Left lung (tissue), 10 donors: ENCODE data around the gene CAMK2D. TPM values are rescaled to one million over a fixed set of nuclear protein-coding genes. Genes with fewer than 3 reads are reported as not detected.

Experiments
- ATAC-seq: fragments of 200-7000 bp; cut with Tn5 transposase; one replicate; pipeline ENCODE4 v1.9.1; 2020; ENCODE audit warnings: moderate library complexity
- DNase-seq, 4 donors: peaks; one replicate each; pipeline ENCODE4 v3.0.0-alpha.2; 2013 to 2020
- H3K27ac ChIP-seq, 2 donors: fragments of 200-600 bp; sonication (generic) in 1 of 2; one replicate each; pipeline versions ENCODE4 v1.5.0 to v1.8.0; 2020 to 2021
- H3K27me3 ChIP-seq, 2 donors: fragments of 200-600 bp; sonication (generic) in 1 of 2; one replicate each; pipeline versions ENCODE4 v1.5.0 to v1.8.0; 2020 to 2021
- H3K36me3 ChIP-seq, 2 donors: fragments of 200-600 bp; sonication (generic) in 1 of 2; one replicate each; pipeline versions ENCODE4 v1.5.0 to v1.8.0; 2020 to 2021
- H3K4me1 ChIP-seq, 2 donors: fragments of 200-600 bp; one replicate each; pipeline ENCODE4 v1.8.0; 2021
- H3K4me3 ChIP-seq, 2 donors: fragments of 200-600 bp; sonication (generic) in 1 of 2; one replicate each; pipeline versions ENCODE4 v1.5.0 to v1.8.0; 2020 to 2021; ENCODE audit warnings: mild to moderate bottlenecking in 1 of 2
- H3K9me3 ChIP-seq, 2 donors: fragments of 200-600 bp; sonication (generic) in 1 of 2; one replicate each; pipeline versions ENCODE4 v1.5.0 to v1.8.0; 2020 to 2021
- CTCF ChIP-seq, 2 donors: fragments of 200-600 bp; sonication (generic) in 1 of 2; IDR thresholded peaks; one replicate each; pipeline versions ENCODE4 v1.5.0 to v1.8.0; 2021; ENCODE audit warnings: antibody characterized with exemption in 2 of 2
- intact Hi-C, 2 donors: fragments of 100-400 bp; cut with DNase I; formaldehyde crosslinking; loops; one replicate each; pipeline versions ENCODE4 v1.11.2 to v1.14.2; 2022
- polyA plus RNA-seq, 6 donors: library from polyadenylated mRNA; unstranded; fragments of 120-200 nt; gene quantifications; one replicate each; pipeline ENCODE4 v1.2.1, GENCODE V29; 2013; ENCODE audit not compliant: insufficient read length in 6 of 6
- total RNA-seq, 2 donors: library from RNA; stranded (reverse); fragmentation: NEBNext Ultra II Directional; extraction: Animal tissue kit (Norgen Biotek cat#: 25700); gene quantifications; one replicate each; pipeline ENCODE4 v1.2.1, GENCODE V29; 2021
- donor health status: DM: no; HTN: yes; CAD: no.
- donor health status: DM: no; HTN: no; CAD: no.

The CAMK2D gene
- total and polyA plus RNA-seq, 8 donors: 50.3 to 93.2 (median 68.4) TPM

- peaks cover 8 to 19% of the 10 kb centered on the region in 2 donors for H3K4me1 ChIP-seq
- H3K36me3 ChIP-seq: no peaks in the 10 kb centered on the region
- no peak for ATAC-seq
- no peaks in the 10 kb centered on the region for H3K9me3 ChIP-seq
- H3K27me3 ChIP-seq: no peaks in the 10 kb centered on the region
- no peak overlapping the region for H3K4me3 ChIP-seq
- DNase-seq: no peak
- TF ChIP-seq CTCF (IDR thresholded peaks at IDR 0.05): no peak
- intact Hi-C loops: no loop called here
- no peak overlapping the region for H3K27ac ChIP-seq
Observed at GRCh38 chr4:113560579-113560978, 201.0 kb downstream of the CAMK2D start.

DNA sequence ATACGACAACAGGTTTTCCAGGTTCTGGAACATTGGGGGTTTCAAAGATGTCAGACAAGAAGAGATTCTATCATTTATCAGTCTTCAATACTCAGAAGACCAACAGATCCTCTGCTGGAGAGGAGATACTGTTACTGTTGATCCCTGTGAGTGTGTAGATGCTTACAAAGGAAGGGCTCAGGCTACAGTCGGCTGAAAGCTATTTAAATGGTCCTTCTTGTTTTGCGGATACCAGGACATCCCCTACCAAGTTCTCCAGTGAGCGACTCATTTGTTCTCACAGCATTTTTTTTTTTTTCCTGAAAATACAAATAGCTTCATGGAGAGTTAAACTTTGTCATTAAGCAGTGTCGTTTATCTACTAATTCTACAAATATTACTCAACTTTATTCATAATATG is 201.6 kb downstream of the CAMK2D start:
- Histone ChIP-seq H3K27ac (no peak overlapping the region), H3K9me3 (no peaks in the 10 kb centered on the region), H3K4me1 (peaks cover 8 to 13% of the 10 kb centered on the region in 2 donors), H3K4me3 (no peak overlapping the region), H3K36me3 (no peaks in the 10 kb centered on the region), H3K27me3 (no peaks in the 10 kb centered on the region)
- intact Hi-C loops: no loop called here
- DNase-seq (no peak), ATAC-seq (no peak)
- no peak for TF ChIP-seq CTCF (IDR thresholded peaks at IDR 0.05)

DNA sequence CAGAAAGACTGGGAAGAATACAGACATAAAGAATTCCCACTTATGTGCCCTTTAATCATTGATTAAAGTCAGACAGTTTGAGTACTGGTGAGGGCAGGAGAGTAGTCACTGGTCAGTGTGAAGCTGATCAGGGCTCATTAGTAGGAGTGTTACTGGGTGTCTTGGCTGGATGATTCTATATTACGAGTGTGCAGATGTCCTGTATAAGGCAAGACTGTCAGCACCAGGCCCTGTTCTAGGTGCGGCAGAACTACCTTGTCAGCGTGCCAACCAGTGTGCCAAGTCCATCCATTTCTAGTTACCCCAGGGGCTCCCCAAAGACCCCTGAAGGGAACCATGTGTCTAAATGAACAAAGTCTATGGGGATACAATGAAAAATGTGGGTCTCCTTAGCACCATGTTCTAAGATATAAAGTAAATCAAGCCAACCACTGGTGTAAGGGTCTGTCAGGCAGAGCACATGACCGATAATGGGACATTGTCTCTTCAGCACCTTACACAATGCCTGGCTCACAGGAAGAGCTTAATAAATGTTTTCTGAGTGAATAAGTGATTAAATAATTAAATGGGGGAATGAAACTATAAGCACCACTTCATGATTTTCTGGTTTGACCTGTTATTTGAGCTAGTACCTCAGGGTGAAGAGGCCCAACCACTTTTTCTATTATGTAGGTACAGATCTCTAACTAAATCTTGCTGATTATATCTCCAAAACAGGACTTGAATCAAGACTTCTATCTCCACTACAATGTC is 205.0 kb downstream of the CAMK2D start:
- ATAC-seq (peak; percentile 68), DNase-seq (peak in 1 of 4 donors; percentile 55)

GRCh38 chr4:113555868-113556267 is 205.7 kb downstream of the CAMK2D start:
- ATAC-seq (peak; percentile 90), DNase-seq (peak in 2 of 4 donors; percentile 34 to 44)
- Histone ChIP-seq H3K9me3 (no peaks in the 10 kb centered on the region), H3K27me3 (no peaks in the 10 kb centered on the region), H3K4me3 (no peak overlapping the region), H3K4me1 (peaks cover 5 to 8% of the 10 kb centered on the region in 2 donors), H3K36me3 (peaks cover 0 to 10% of the 10 kb centered on the region in 2 donors), H3K27ac (peak overlapping the region; percentile 74 to 80)
- no peak for TF ChIP-seq CTCF (IDR thresholded peaks at IDR 0.05)
- intact Hi-C loops: no loop called here

More for the DNA sequence above, 205.0 kb downstream of the CAMK2D start:
- Histone ChIP-seq H3K4me1 (peaks cover 5 to 8% of the 10 kb centered on the region in 2 donors), H3K27me3 (no peaks in the 10 kb centered on the region), H3K36me3 (peaks cover 0 to 4% of the 10 kb centered on the region in 2 donors), H3K27ac (peak overlapping the region; percentile 74 to 80), H3K4me3 (no peak overlapping the region), H3K9me3 (no peaks in the 10 kb centered on the region)
- intact Hi-C loops: no loop called here
- TF ChIP-seq CTCF (IDR thresholded peaks at IDR 0.05): no peak

DNA sequence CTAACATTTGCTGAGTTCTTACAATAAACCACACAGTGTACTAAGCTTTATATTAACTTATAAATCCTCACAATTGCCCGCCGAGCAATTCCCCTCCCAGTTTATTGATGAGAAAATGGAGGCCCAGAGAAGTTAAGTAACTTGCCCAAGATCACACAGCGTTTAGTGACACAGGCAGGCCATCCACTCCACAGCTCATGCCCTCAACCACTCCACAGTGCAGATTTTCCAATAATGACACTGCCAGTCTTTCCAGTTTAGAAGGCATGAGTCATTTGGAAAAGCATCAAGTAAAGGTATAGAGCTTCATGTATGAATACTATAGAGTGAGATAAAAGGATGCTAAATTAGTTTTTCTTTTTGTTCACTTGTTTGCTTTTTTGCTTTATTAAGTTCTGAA is 208.5 kb downstream of the CAMK2D start:
- intact Hi-C loops: no loop called here
- ATAC-seq: no peak
- TF ChIP-seq CTCF (IDR thresholded peaks at IDR 0.05): no peak

More for the DNA sequence above, 208.5 kb downstream of the CAMK2D start:
- H3K9me3 ChIP-seq: no peaks in the 10 kb centered on the region
- H3K4me1 ChIP-seq: peaks cover 6 to 8% of the 10 kb centered on the region in 2 donors
- H3K4me3 ChIP-seq: no peak overlapping the region
- peaks cover 0 to 12% of the 10 kb centered on the region in 2 donors for H3K36me3 ChIP-seq
- H3K27me3 ChIP-seq: no peaks in the 10 kb centered on the region
- H3K27ac ChIP-seq: no peak overlapping the region
- DNase-seq: no peak
